ENCODE data around the gene PSMD14.

DNA sequence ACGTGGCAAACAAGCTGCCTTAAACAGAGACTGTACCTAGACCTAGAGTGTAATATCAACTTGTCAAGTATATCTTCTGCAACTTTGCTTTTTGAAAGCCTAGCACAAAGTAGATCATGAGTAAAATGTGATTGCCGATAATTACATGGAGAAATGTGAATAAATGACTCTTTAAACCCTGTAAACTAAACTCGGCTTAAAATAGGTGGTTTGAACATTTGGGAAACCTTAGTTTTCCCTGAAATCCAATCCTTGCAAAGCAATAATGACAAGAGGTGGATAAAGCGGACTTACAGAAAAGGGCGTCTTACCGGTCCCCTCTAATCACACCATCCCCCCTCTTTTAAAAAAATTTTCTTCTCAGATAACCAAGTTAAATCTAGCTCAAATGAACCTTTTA lies 549 bp upstream of the PSMD14 start:
- TF ChIP-seq POLR2A (IDR thresholded peaks at IDR 0.05) (no peak), POLR2AphosphoS5 (IDR thresholded peaks at IDR 0.05) (no peak), EP300 (IDR thresholded peaks at IDR 0.05) (no peak)
- TF ChIP-seq, protein P1, sequence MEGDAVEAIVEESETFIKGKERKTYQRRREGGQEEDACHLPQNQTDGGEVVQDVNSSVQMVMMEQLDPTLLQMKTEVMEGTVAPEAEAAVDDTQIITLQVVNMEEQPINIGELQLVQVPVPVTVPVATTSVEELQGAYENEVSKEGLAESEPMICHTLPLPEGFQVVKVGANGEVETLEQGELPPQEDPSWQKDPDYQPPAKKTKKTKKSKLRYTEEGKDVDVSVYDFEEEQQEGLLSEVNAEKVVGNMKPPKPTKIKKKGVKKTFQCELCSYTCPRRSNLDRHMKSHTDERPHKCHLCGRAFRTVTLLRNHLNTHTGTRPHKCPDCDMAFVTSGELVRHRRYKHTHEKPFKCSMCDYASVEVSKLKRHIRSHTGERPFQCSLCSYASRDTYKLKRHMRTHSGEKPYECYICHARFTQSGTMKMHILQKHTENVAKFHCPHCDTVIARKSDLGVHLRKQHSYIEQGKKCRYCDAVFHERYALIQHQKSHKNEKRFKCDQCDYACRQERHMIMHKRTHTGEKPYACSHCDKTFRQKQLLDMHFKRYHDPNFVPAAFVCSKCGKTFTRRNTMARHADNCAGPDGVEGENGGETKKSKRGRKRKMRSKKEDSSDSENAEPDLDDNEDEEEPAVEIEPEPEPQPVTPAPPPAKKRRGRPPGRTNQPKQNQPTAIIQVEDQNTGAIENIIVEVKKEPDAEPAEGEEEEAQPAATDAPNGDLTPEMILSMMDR (IDR thresholded peaks at IDR 0.05), result no peak

Data from upper lobe of left lung (tissue), 4 donors.